Omental fat pad (tissue), 4 donors: Measurements from ENCODE around the gene FIBCD1. TPM values are rescaled to one million over a fixed set of nuclear protein-coding genes. Genes with fewer than 3 reads are reported as not detected.

Experiments
- ATAC-seq: fragments of 150-250 bp; one replicate; pipeline ENCODE4 v1.9.1; 2016; ENCODE audit warnings: mild to moderate bottlenecking, moderate library complexity; ENCODE audit not compliant: low FRiP score
- DNase-seq: peaks from one replicate; pipeline ENCODE4 v3.0.0-alpha.2; 2019; ENCODE audit warnings: low spot score
- total RNA-seq, 4 donors: library from RNA; depleted of rRNA; stranded (reverse); fragments of >200 nt; gene quantifications; one replicate each; pipeline ENCODE4 v1.1.0, GENCODE V29; 2016
- TF ChIP-seq, protein P1 (sequence below), 3 donors: fragments of 450-650 bp; IDR thresholded peaks; one replicate each; pipeline ENCODE4 v1.5.1; 2016 to 2017; ENCODE audit warnings: antibody characterized with exemption in 3 of 3, mild to moderate bottlenecking in 3 of 3, moderate library complexity in 2 of 3

FIBCD1 gene
- total RNA-seq, 4 donors from 2014 or later = 1.6 TPM; not detected in 3

DNA sequence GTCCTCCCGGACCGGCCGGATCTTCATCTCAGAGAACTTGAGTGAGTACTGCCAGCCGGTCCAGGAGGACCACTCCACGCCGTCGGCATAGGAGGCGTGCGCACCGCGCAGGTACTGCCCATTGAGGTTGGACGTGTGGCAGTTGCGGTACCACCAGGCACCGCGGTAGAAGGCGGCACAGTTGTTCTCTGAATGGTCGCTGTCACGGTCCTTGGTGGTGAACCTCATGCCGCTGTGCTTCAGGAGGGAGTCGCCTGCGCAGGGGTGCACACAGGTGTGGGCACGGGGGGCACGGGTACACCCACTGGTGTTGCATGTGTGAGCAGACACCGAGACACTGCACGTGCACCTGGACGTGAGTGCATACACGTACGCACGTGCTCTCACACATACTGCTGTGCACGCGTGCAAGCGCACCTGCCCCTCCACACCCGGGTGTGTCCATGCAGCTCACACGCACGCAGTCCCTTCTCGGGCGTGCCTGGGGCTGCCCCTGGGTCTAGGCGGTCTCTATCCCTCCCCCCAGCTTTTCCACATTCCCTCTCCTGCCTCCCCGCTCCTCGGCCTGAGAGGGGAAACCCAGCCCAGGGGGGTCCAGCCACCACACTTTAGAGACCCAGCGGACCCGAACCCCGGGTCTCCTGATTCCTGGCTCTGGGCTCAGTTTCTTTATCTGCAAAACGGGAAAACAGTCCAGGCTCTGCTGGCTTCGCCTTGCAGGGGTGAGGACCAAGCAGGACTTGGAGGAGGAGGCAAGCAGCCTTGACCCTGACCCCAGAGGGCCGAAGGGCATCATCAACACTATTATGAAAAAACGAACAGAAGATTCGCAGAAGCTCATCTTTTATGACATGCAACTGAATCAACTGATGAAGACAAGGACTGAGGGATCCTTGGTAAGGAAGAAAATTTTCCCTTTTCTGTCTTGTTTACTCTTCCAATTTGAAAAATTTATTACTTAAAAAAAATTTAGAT is 34.7 kb downstream of the FIBCD1 start:
- ATAC-seq (no peak), DNase-seq (no peak)
- TF ChIP-seq, protein P1, sequence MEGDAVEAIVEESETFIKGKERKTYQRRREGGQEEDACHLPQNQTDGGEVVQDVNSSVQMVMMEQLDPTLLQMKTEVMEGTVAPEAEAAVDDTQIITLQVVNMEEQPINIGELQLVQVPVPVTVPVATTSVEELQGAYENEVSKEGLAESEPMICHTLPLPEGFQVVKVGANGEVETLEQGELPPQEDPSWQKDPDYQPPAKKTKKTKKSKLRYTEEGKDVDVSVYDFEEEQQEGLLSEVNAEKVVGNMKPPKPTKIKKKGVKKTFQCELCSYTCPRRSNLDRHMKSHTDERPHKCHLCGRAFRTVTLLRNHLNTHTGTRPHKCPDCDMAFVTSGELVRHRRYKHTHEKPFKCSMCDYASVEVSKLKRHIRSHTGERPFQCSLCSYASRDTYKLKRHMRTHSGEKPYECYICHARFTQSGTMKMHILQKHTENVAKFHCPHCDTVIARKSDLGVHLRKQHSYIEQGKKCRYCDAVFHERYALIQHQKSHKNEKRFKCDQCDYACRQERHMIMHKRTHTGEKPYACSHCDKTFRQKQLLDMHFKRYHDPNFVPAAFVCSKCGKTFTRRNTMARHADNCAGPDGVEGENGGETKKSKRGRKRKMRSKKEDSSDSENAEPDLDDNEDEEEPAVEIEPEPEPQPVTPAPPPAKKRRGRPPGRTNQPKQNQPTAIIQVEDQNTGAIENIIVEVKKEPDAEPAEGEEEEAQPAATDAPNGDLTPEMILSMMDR (IDR thresholded peaks at IDR 0.05) = no peak

DNA sequence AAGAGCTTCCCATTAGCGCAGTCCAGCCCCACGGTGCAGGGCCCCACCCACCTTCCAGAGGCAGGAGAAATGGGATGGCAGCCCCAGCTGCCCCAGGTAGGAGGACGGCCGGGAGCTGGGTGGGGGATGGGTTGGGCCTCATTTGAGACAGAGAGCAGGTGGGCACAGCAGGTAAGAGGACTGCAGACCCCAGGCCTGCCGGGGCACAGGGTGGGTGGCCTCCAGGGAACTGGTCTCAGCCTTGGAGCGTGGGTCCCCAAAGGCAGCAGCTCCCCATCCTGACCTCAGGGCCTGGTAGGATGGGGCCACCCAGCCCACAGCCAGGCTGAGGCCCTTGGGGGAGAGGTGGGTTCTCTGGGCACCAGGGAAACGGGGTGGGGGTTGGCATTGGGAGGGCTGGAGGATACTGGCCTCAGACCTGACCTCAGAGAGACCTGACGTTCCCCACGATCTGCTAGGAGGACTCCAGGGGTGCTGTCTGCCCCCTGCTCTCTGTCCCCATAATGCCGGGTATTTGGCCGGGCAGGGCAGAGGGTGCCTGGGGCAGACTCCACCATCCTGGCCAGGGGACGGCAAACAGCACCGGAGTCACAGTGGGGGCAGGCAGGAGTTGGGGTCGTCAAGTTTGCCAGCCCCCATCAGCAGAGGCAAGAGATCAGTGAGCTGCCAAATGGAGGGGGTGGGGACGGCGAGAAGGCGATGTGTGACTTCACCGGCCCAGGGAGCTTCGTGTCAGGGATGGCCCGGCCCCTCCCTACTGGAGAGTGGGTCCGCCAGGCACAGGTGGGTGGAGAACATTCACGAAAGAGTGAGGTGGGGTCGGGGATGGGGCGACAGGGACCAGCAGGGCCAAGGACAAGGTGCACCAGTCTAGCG is 35.6 kb downstream of the FIBCD1 start:
- ATAC-seq (no peak), DNase-seq (no peak)
- TF ChIP-seq, protein P1 (IDR thresholded peaks at IDR 0.05) = no peak

DNA sequence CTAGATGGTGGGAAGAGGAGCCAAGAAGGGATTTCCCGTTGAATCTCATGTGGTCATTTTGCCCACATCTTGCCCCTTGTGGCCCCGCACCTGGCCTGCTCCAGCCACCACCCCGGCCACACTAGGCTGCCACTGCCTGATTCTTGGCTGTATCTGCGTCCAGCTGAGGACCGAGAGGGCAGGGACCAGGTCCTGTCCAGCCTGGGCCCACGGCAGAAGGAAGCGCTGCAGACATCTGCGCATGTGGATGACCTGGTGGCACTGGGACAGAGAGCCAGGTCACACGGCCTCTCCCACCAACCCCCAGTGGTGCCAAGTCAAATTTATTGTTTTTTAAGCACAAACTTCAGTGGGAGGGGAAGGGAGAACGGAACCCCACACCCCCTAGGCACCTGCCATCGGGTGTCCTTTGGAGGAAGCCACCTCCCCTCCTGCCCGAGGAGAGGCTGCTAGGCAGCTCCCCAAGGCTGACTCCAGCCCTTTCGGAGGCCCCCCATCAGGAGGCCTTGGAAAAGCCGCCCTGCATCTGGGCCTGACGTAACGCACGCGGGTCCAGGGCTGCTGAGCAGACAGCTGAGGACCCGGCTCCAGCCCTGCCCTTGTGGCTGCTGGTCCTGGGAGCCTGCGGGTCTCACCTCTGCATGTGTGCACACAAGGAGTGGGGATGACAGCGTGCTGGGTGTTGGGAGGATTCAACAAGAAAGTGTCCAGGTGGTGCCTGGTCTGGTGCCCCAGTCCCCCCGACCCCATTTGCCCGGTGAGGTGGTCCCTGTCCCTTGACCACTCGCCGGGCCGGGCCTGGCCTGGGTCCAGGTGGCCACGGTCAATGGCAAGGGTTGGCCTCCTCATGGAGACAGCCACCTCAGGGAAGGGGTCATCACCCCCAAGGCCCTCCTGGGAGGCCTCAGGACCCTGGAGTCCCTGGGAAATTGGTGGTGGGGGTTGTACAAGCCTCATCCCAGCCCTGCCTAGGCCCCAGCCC is 36.6 kb downstream of the FIBCD1 start:
- no peak for ATAC-seq
- TF ChIP-seq, protein P1 (IDR thresholded peaks at IDR 0.05) = no peak
- no peak for DNase-seq

DNA sequence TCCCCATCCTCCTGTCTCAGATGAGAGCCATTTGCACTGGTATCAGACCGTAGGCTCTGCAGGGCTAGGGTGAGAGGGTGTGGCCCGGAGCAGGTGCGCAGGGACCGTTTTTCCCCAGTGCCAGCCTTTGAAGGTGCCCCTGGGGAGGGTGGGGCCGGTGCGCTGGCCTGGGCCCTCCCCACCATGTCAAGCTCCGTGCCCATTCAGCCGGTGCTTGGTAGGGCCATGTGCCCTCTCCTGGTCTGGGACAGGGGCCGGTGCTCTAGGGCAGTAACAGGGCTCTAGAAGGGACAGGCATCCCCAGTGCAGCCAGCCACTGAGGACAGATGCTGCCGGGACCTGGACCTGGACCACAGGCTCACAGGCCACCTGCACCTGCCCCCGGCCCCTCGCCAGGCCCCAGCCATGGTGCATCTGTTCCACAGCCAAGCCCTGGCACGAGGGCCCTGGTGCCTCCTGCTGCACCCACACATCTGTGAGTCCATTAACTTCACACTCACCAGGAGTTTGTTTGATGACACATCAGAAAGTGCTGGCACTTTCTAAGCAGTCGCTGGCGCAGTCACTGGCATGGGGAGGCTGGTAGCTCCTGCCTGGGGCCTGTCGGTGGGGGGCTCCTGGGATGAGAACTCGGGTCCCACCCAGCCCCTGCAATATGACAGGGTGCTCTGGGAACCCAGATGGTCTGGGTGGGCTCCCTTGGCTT is 37.4 kb downstream of the FIBCD1 start:
- TF ChIP-seq, protein P1 (IDR thresholded peaks at IDR 0.05) = no peak
- DNase-seq (no peak), ATAC-seq (no peak)

DNA sequence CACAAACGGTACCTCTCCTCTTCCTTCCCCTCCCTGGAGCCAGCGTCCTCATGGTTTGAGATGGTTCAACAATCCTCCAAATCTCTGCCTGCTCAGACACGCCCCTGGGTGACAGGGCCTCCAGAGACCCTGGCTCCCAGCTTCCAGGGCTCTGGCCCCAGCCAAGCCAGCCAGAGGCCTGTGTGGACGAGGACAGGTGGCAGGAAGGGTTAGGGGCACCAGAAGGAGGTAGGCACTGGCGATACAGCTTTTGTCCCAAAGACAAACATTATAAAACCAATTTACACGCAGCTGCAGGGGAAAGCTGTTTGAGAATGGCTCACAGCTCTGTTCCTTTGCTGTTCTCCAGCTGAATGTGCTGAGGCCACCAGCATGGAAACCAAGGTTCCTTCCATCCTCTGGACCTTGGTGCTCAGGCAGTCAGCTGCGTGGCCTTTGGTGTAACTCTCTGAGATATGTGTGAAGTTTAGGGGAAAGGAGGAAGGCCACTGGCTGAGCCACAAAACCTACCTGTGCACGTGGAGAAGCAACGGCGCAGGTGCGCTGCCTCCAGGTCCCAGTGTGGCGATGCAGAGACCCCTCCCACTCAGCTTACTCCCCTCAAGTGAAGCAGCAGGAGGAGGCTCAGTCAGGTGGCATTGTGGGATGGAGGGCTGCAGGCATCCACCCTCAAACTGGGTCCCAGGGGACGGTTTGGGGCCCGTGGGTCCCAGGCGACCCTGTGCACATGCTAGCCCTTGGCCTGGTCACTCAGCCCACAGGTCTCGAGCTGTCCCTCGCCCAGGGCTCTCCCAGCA is 38.1 kb downstream of the FIBCD1 start:
- ATAC-seq (no peak), DNase-seq (no peak)
- TF ChIP-seq, protein P1 (IDR thresholded peaks at IDR 0.05) = no peak
